Prostate gland (tissue), 2 donors: Measurements from ENCODE around the gene CEP128.

Experiments
- POLR2AphosphoS5 ChIP-seq: sonication (generic); formaldehyde crosslinking; IDR thresholded peaks from one replicate; pipeline ENCODE4 v1.6.1; 2017; ENCODE audit warnings: antibody characterized with exemption
- TF ChIP-seq, protein P1 (sequence below), 4 experiments: fragments of 200-600 bp in 2 of 4; fragments of 450-650 bp in 2 of 4; sonication (generic) in 2 of 4; IDR thresholded peaks; 1 replicate in 3 of 4; 2 replicates in 1 of 4; pipeline ENCODE4 v1.5.1; 2016 to 2019; ENCODE audit warnings: antibody characterized with exemption in 4 of 4, mild to moderate bottlenecking in 2 of 4, moderate library complexity in 2 of 4

DNA sequence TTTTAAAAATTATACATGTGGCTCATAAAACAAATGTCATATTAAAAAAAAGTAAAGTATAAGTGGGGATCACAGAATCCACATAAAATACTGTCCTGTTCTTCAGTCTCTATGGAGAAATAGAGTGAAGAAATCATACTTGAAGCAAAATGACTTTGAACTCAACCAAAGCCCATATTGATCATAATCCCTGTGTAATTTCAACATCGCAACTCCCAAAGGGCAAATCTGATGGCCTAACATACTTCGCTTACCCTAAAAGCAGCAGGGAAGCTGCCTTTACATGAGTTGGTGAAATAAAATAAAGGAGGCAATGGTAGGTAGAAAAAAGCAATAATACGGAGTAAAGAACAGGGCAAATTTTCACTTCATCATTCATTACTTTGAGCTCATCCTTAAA lies 101.8 kb downstream of the CEP128 start:
- TF ChIP-seq POLR2AphosphoS5, result no peak
- TF ChIP-seq, protein P1, sequence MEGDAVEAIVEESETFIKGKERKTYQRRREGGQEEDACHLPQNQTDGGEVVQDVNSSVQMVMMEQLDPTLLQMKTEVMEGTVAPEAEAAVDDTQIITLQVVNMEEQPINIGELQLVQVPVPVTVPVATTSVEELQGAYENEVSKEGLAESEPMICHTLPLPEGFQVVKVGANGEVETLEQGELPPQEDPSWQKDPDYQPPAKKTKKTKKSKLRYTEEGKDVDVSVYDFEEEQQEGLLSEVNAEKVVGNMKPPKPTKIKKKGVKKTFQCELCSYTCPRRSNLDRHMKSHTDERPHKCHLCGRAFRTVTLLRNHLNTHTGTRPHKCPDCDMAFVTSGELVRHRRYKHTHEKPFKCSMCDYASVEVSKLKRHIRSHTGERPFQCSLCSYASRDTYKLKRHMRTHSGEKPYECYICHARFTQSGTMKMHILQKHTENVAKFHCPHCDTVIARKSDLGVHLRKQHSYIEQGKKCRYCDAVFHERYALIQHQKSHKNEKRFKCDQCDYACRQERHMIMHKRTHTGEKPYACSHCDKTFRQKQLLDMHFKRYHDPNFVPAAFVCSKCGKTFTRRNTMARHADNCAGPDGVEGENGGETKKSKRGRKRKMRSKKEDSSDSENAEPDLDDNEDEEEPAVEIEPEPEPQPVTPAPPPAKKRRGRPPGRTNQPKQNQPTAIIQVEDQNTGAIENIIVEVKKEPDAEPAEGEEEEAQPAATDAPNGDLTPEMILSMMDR (IDR thresholded peaks at IDR 0.05), result no peak
